Smooth muscle cell (in vitro differentiated cells): ENCODE data around the gene SNX32. TPM values are rescaled to one million over a fixed set of nuclear protein-coding genes. Genes with fewer than 3 reads are reported as not detected.

Experiments
- DNase-seq: peaks from one replicate; lab custom pipeline; 2025; ENCODE audit not compliant: unreplicated experiment; lab: John Stamatoyannopoulos, UW
- H2AFZ ChIP-seq: fragments of 200-600 bp; sonication (generic); 2 replicates; pipeline ENCODE4 v1.6.0; 2016; ENCODE audit warnings: antibody characterized with exemption, low read depth, mild to moderate bottlenecking
- H3F3A ChIP-seq: fragments of 200-600 bp; sonication (generic); 2 replicates; pipeline ENCODE4 v1.6.0; 2017; ENCODE audit warnings: antibody characterized with exemption, low read depth
- H3K27ac ChIP-seq: fragments of 200-600 bp; sonication (generic); 2 replicates; pipeline ENCODE4 v1.5.1; 2016; ENCODE audit warnings: low read depth, mild to moderate bottlenecking
- H3K27me3 ChIP-seq: fragments of 200-600 bp; sonication (generic); 2 replicates; pipeline ENCODE4 v1.6.1; 2016; ENCODE audit warnings: low read depth, mild to moderate bottlenecking
- H3K36me3 ChIP-seq: fragments of 200-600 bp; sonication (generic); 2 replicates; pipeline ENCODE4 v1.5.1; 2016; ENCODE audit warnings: low read depth
- H3K4me1 ChIP-seq: fragments of 200-600 bp; sonication (generic); 2 replicates; pipeline ENCODE4 v1.5.1; 2016; ENCODE audit warnings: low read depth
- H3K4me2 ChIP-seq: fragments of 200-600 bp; sonication (generic); 2 replicates; pipeline ENCODE4 v1.6.0; 2016; ENCODE audit warnings: mild to moderate bottlenecking
- H3K4me3 ChIP-seq: fragments of 200-600 bp; sonication (generic); 2 replicates; pipeline ENCODE4 v1.5.1; 2016; ENCODE audit warnings: mild to moderate bottlenecking
- H3K79me2 ChIP-seq: fragments of 200-600 bp; sonication (generic); 2 replicates; pipeline ENCODE4 v1.6.0; 2016; ENCODE audit warnings: low read depth, mild to moderate bottlenecking
- H3K9ac ChIP-seq: fragments of 200-600 bp; sonication (generic); 2 replicates; pipeline ENCODE4 v1.6.0; 2016; ENCODE audit warnings: low read depth
- H3K9me3 ChIP-seq: fragments of 200-600 bp; sonication (generic); replicated peaks from 2 replicates; pipeline ENCODE4 v1.5.1; 2016; ENCODE audit warnings: low read depth
- H4K20me1 ChIP-seq: fragments of 200-600 bp; sonication (generic); 2 replicates; pipeline ENCODE4 v1.6.0; 2016; ENCODE audit warnings: low read depth
- CTCF ChIP-seq: fragments of 200-600 bp; sonication (generic); IDR thresholded peaks from 2 replicates; pipeline ENCODE4 v1.5.1; 2017; ENCODE audit warnings: borderline replicate concordance, mild to moderate bottlenecking, antibody characterized with exemption; ENCODE audit not compliant: insufficient read depth, poor library complexity, severe bottlenecking
- WGBS: methylation state at CpG from one replicate; pipeline ENCODE4 v1.1.7; 2016; ENCODE audit warnings: low lambda C conversion rate; 5-methylcytosine and 5-hydroxymethylcytosine counted together
- polyA plus RNA-seq: library from polyadenylated mRNA; unstranded; fragments of >200 nt; fragmentation: Nextera tagmentation; extraction: Ambion mirVana; gene quantifications from 2 replicates; pipeline ENCODE4 v1.2.1, GENCODE V29; 2016
- total RNA-seq: library from RNA; depleted of rRNA; stranded (reverse); fragments of >200 nt; gene quantifications from 2 replicates; pipeline ENCODE4 v1.2.3, GENCODE V29; 2014

The SNX32 gene
- total and polyA plus RNA-seq, 2 experiments from 2014 or later: 1.1 to 1.2 TPM

GRCh38 chr11:65859812-65860277 lies 26.1 kb downstream of the SNX32 start:
- H3K79me2 ChIP-seq: peaks cover 57% of the 10 kb centered on the region
- peak overlapping the region; percentile 83 for H3K27ac ChIP-seq
- H3K27me3 ChIP-seq: no peaks in the 10 kb centered on the region
- H4K20me1 ChIP-seq: peaks cover 43% of the 10 kb centered on the region
- DNase-seq: no peak
- peak overlapping the region; percentile 23 for H3K9ac ChIP-seq
- peak overlapping the region; percentile 88 for H3K4me2 ChIP-seq
- H3K4me3 ChIP-seq: peak overlapping the region; percentile 96
- no peak for TF ChIP-seq CTCF
- H2AFZ ChIP-seq: no peak overlapping the region
- H3K9me3 ChIP-seq: no peaks in the 10 kb centered on the region
- WGBS: 4% methylated on average over 16 of the region's 16 CpGs
- peaks cover 33% of the 10 kb centered on the region for H3F3A ChIP-seq
- peaks cover under 1% of the 10 kb centered on the region for H3K36me3 ChIP-seq
- peaks cover 16% of the 10 kb centered on the region for H3K4me1 ChIP-seq

DNA sequence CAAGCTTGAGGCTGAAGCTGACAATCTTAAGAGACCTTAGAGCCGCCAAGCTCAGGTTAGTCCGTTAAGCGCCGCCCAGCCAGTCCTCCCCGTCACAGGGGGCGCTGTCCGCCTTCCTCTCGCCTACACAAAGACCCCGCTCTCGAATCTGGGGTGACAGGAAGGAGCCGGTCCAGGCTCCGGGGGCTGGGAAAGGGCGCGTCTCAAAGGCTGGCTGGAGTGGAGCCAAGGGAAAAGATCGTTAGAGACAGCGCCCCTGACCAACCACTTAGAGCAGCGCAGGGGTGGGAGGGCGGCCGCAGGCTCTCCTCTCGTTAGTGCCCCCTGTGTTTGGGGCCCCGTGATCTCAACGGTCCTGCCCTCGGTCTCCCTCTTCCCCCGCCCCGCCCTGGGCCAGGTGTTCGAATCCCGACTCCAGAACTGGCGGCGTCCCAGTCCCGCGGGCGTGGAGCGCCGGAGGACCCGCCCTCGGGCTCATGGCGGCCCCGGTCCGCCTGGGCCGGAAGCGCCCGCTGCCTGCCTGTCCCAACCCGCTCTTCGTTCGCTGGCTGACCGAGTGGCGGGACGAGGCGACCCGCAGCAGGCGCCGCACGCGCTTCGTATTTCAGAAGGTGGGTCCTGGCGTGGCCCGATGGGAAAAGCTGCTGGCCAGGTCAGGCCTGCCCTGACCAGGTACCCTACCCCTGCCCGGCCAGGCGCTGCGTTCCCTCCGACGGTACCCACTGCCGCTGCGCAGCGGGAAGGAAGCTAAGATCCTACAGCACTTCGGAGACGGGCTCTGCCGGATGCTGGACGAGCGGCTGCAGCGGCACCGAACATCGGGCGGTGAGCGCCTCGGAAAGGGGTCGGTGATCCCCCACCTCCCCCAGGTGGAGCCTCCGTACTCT lies 26.8 kb downstream of the SNX32 start, which contains the start of gene MUS81:
Gene MUS81 (plus strand): TSS at position 156 of the 887 bp plus-strand sequence. CDS start 321 bp downstream, at position 477.
- Histone ChIP-seq H3K27ac (peak within 1 kb of the TSS; percentile 83), H3K4me1 (peaks cover 16% of the 10 kb centered on the region), H3K9me3 (no peaks in the 10 kb centered on the region), H3K27me3 (no peaks in the 10 kb centered on the region), H2AFZ (peak within 1 kb of the TSS; percentile 64), H3K9ac (peak within 1 kb of the TSS; percentile 73), H3K4me2 (peak within 1 kb of the TSS; percentile 88), H3K79me2 (peaks cover 50% of the 10 kb centered on the region), H4K20me1 (peaks cover 42% of the 10 kb centered on the region), H3K36me3 (no peaks in the 10 kb centered on the region), H3F3A (peaks cover 34% of the 10 kb centered on the region), H3K4me3 (peak within 1 kb of the TSS; percentile 96)
- WGBS: 2% methylated on average over 70 of the region's 78 CpGs
- peak; percentile 89 for TF ChIP-seq CTCF
- peak; percentile 74 for DNase-seq

DNA sequence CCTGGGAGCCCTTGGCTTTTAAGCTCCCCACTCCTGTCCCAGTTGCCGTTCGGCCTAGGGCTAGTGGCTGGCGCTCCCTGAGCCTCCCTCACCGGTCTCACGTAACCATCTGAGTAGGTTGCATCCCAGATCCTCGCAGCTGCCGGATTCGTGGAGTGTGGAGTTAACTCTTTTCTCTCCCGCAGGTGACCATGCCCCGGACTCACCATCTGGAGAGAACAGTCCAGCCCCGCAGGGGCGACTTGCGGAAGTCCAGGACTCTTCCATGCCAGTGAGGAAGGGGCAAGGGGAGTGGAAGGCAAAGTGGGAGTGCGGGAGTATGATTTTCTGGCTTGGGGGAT lies 27.4 kb downstream of the SNX32 start:
- no peak for TF ChIP-seq CTCF
- Histone ChIP-seq H3K36me3 (no peaks in the 10 kb centered on the region), H3K27ac (peak overlapping the region; percentile 83), H3F3A (peaks cover 40% of the 10 kb centered on the region), H2AFZ (no peak overlapping the region), H3K9me3 (no peaks in the 10 kb centered on the region), H3K4me3 (peak overlapping the region; percentile 96), H3K9ac (peak overlapping the region; percentile 73), H3K27me3 (no peaks in the 10 kb centered on the region), H4K20me1 (peaks cover 42% of the 10 kb centered on the region), H3K79me2 (peaks cover 44% of the 10 kb centered on the region), H3K4me1 (peaks cover 11% of the 10 kb centered on the region), H3K4me2 (peak overlapping the region; percentile 88)
- DNase-seq: no peak
- 7% methylated on average over 13 of the region's 14 CpGs for WGBS
